Panc1 (cell line): ENCODE results near the gene TRAF3IP1. TPM values are rescaled to one million over a fixed set of nuclear protein-coding genes. Genes with fewer than 3 reads are reported as not detected.

Experiments used
- ATAC-seq: fragments of 200-7000 bp; cut with Tn5 transposase; 2 replicates; pipeline ENCODE4 v1.9.1; 2020; ENCODE audit warnings: mild to moderate bottlenecking, moderate library complexity
- BruUV-seq: library from RNA; stranded (reverse); fragments of 400-500 nt; replicated peaks from 2 replicates; lab custom pipeline; 2021; lab: Mats Ljungman, UMichigan
- CTCF ChIA-PET: fragments of 300-600 bp; sonication (Branson Sonifier 250); formaldehyde crosslinking; loops from one replicate; lab custom pipeline; 2022; ENCODE audit warnings: antibody characterized with exemption; lab: Charles Lee
- POLR2A ChIA-PET: fragments of 300-600 bp; sonication (Branson Sonifier 250); formaldehyde crosslinking; loops from one replicate; lab custom pipeline; 2022; ENCODE audit warnings: antibody characterized with exemption; lab: Charles Lee
- DNase-seq: peaks from one replicate; pipeline ENCODE4 v3.0.0-alpha.2; 2010; ENCODE audit warnings: low read depth, low spot score
- H3K27ac ChIP-seq: 2 replicates; pipeline ENCODE4 v1.5.1; 2011; ENCODE audit warnings: mild to moderate bottlenecking, low read length, inconsistent platforms
- H3K27me3 ChIP-seq: fragments of 200-500 bp; sonication (Bioruptor generic); 2 replicates; pipeline ENCODE4 v1.6.0; 2014; ENCODE audit warnings: low read length, inconsistent platforms; ENCODE audit not compliant: control insufficient read depth, insufficient read depth
- H3K36me3 ChIP-seq: fragments of 200-500 bp; sonication (Bioruptor generic); 2 replicates; pipeline ENCODE4 v1.5.1; 2014; ENCODE audit warnings: inconsistent platforms, mild to moderate bottlenecking, low read length, moderate library complexity; ENCODE audit not compliant: control insufficient read depth, insufficient read depth
- H3K4me1 ChIP-seq: 2 replicates; pipeline ENCODE4 v1.5.1; 2011; ENCODE audit warnings: inconsistent platforms, mild to moderate bottlenecking, low read length, moderate library complexity; ENCODE audit not compliant: control insufficient read depth, insufficient read depth
- H3K4me3 ChIP-seq, 2 experiments: 2 replicates each; pipeline ENCODE4 v1.5.1; 2011 to 2012; ENCODE audit warnings: low read depth in 2 of 2, low read length in 2 of 2, mild to moderate bottlenecking in 2 of 2, inconsistent platforms in 1 of 2, moderate library complexity in 1 of 2
- H3K9me3 ChIP-seq: fragments of 200-500 bp; sonication (Bioruptor generic); 2 replicates; pipeline ENCODE4 v1.5.1; 2014; ENCODE audit warnings: low read depth, mild to moderate bottlenecking, inconsistent platforms, low read length, moderate library complexity; ENCODE audit not compliant: control insufficient read depth, insufficient read depth
- CTCF ChIP-seq: fragments of 450-650 bp; IDR thresholded peaks from 2 replicates; pipeline ENCODE4 v1.5.1; 2017; ENCODE audit warnings: mild to moderate bottlenecking
- POLR2AphosphoS5 ChIP-seq: IDR thresholded peaks from 2 replicates; pipeline ENCODE4 v1.6.1; 2012; ENCODE audit warnings: mild to moderate bottlenecking, low read depth, low read length, moderate library complexity
- REST ChIP-seq, 2 experiments: IDR thresholded peaks; 2 replicates each; pipeline ENCODE4 v1.6.1; 2011 to 2012; ENCODE audit warnings: low read depth in 2 of 2, control low read depth in 1 of 2, low read length in 1 of 2, mild to moderate bottlenecking in 1 of 2, moderate library complexity in 1 of 2; ENCODE audit not compliant: insufficient read depth in 1 of 2
- SIN3A ChIP-seq: IDR thresholded peaks from 2 replicates; pipeline ENCODE4 v1.6.1; 2012; ENCODE audit warnings: low read depth, mild to moderate bottlenecking, low read length, moderate library complexity, borderline replicate concordance; ENCODE audit not compliant: insufficient read depth
- TCF7L2 ChIP-seq: IDR thresholded peaks from 2 replicates; pipeline ENCODE4 v1.6.1; 2011; ENCODE audit warnings: mild to moderate bottlenecking, low read depth, low read length, inconsistent platforms
- in situ Hi-C: cut with HindIII; loops from 2 replicates; pipeline ENCODE4 v1.10.0; 2016; ENCODE audit warnings: low sequenced_read_pairs, low pct_unique_long_range_greater_than_20kb
- intact Hi-C: fragments of 100-400 bp; cut with micrococcal nuclease; formaldehyde crosslinking; loops from one replicate; pipeline ENCODE4 v1.10.0; 2022; ENCODE audit not compliant: unreplicated experiment
- total RNA-seq: library from RNA; stranded (reverse); gene quantifications from one replicate; pipeline ENCODE4 v1.2.1, GENCODE V29; 2021; ENCODE audit not compliant: unreplicated experiment

Gene TRAF3IP1
- total RNA-seq, 1 experiment from 2014 or later = 23.4 TPM

GRCh38 chr2:238296638-238297457 lies 23.5 kb upstream of the TRAF3IP1 start:
- Histone ChIP-seq H3K36me3 (no peaks in the 10 kb centered on the region), H3K4me1 (no peaks in the 10 kb centered on the region), H3K9me3 (no peaks in the 10 kb centered on the region), H3K27ac (no peak overlapping the region), H3K4me3 (no peak overlapping the region), H3K27me3 (no peaks in the 10 kb centered on the region)
- ChIA-PET POLR2A (interaction anchor here (0.7 kb wide), 1 partner anchor 168 kb away, joined by 3 read pairs; no protein-coding TSS in a partner anchor), CTCF (no interaction called here)
- ATAC-seq = no peak
- in situ Hi-C loops = no loop called here
- no peak for DNase-seq
- BruUV-seq = no TSS peak
- intact Hi-C loops = no loop called here
- TF ChIP-seq TCF7L2 (no peak), SIN3A (no peak), POLR2AphosphoS5 (no peak), CTCF (no peak), REST (IDR thresholded peaks at IDR 0.05; ENCODE audit: insufficient read depth in 1 of 2, low read depth in 2 of 2, low read length in 1 of 2) (no peak)

DNA sequence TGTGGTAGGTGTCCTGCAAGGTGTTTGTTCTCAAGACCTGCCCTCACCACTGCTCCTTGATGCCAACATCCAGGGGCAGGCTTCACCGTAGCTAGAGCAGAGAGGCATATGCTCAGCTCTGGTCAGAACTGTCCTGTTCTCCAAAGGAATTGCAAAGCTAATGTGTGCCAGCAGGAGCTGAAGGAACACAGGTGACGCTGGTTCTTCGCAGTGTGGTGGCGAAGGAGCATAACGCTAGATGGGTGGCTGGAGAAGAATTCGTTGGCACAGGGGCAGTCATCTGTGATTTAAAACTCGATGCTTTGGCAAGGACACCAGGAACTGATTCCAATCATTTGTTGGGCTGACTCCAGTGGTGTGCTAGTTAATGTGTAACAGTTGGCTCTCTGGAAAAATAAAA lies 20.5 kb upstream of the TRAF3IP1 start:
- no peaks in the 10 kb centered on the region for H3K27me3 ChIP-seq
- TF ChIP-seq REST (IDR thresholded peaks at IDR 0.05; ENCODE audit: insufficient read depth in 1 of 2, low read depth in 2 of 2, low read length in 1 of 2) = no peak
- no peak overlapping the region for H3K27ac ChIP-seq
- in situ Hi-C loops = no loop called here
- intact Hi-C loops = no loop called here
- H3K4me3 ChIP-seq = no peak overlapping the region
- no TSS peak for BruUV-seq
- POLR2A ChIA-PET = no interaction called here
- ATAC-seq (no peak), DNase-seq (no peak)
- H3K36me3 ChIP-seq = no peaks in the 10 kb centered on the region
- no peaks in the 10 kb centered on the region for H3K9me3 ChIP-seq
- H3K4me1 ChIP-seq = no peaks in the 10 kb centered on the region
- CTCF ChIA-PET = no interaction called here
